GM21529 (cell line): Measurements from ENCODE around the gene DNASE1.

Experiments used
- ATAC-seq: cut with Tn5 transposase; IDR thresholded peaks from one replicate; pipeline ENCODE4 v1.9.1; 2021; ENCODE audit not compliant: unreplicated experiment

DNASE1 gene

DNA sequence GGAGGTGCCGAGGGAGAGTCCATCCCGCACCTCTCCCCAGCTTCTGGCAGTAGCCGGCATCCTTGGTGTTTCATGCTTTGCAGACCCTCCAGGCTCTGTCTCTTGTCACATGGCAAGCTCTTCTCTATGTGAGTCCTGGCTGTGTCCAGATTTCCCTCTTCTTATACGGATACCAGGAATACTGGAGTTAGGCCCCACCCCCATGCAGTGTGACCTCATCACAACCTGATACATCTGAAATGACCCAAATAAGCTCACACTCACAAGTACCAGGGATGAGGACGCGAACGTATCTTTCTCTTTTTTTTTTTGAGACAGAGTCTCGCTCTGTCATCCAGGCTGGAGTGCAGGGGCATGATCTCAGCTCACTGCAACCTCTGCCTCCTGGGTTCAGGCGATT lies 39.6 kb downstream of the DNASE1 start:
- no peak for ATAC-seq

DNA sequence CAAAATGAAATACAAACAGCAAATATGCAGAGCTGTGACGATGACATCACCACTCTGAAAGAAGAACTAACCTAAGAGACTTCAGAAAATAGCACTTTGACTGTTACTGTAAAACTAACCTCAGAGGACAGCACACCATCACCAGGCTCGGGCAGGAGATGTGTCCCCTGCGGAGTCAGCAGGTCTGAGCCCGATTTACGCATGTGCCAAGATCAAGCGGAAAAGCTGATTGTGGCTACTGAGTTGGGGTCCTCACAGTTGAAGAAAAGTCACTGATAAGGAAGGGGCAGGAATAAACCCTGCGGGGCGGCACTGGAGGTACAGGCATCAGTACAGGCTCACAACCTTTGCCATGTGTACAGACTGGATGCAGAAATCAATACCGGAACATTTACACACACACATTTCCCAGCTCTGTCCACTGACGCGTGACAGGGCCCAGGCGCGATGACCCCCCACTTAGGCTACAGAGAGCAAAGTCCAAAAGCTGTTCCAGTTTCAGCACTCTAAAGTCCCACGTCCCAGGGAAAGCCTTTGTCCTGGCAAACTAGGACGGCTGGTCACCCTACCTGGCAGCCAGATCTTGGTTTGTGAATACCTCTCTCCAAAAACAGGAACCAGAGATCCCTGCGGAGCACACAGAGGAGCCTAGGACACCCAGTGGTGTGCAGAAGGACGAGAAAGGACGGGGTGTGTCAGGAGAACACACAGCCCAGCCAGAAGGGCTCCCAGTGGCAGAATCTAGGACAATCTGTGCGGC lies 41.3 kb downstream of the DNASE1 start:
- no peak for ATAC-seq

DNA sequence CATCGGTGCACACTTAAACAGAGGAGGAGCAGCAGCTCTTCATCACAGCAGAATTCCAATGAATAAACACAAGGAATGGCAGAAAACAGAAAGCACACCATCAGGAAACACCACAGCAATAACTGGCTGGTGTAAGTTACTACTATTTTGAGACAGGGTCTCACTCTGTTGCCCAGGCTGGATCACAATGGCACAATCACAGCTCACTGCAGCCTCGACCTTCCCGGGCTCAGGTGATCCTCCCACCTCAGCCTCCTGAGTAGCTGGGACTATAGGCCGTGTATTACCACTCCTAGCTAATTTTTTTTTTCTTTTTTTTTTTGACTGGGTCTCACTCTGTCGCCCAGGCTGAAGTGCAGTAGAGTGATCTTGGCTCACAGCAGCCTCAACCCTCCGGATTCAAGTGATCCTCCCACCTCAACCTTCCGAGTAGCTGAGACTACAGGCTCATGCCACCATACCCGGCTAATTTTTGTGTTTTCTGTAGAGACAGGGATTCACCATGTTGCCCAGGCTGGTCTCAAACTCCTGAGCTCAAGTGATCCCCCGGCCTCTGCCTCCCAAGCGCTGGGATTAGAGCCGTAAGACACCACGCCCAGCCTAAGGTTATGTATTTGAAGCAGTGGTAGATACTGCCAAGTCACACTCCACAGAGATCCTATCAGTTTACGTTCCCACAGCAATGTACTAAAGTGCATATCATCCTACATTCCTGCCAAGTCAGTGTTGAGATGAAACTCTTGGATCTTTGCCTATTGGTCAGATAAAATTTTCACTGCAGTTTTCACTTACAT lies 42.1 kb downstream of the DNASE1 start:
- no peak for ATAC-seq

DNA sequence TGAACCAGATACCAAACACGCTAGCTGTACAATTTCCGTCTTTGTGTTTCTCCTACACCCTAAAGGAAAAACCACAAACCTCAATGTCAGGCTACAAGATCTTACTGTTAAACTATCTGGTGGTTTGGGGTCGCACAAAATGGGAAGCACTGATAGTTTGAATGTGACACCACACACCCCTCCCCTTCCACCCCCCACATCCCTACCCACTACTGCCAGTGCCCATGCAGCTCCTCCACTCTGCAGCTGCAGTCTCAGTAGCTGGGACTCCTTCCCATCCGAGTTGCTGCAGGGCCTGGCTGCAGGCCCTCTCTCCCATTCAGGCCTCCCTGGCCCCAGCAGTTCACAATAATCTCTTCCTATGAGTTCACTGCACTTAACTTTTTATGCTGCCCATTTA lies 44.5 kb downstream of the DNASE1 start:
- no peak for ATAC-seq

DNA sequence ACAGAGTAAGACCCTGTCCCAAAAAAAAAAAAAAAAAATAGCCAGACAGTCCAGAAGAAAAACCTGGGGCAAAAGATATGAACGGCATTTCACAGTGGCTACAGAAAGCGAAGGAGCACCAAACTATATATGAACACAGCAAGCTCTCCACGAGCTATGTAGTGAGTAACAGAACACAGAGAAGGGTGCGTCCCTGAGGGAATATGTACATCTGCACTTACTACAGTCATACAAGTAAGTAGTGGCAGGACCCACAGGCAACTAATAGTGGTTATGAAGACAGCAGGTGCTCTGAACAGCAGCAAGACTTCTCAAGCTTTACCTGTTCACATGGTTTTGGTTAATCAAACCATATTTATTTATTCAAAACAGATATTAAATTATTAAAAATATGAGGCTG lies 47.0 kb downstream of the DNASE1 start:
- ATAC-seq = no peak

DNA sequence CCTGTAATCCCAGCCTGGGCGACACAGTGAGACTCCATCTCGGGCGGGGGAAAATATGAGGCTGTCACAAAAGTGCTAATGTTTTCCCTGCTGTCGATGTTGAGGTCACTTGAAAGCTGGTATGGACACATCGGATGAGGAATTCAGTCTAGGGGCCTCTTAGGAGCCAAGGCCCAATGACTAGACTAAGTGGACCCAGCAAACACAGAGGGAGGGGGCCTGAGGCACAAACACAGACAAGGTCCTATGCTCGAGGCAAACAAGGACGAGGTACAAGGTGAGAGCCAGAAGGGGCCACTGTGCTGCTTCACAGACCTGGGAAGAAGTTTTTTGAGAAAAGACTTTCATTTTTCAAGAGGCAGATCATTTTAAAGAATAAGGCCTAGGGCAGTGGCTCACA lies 47.6 kb downstream of the DNASE1 start:
- no peak for ATAC-seq

DNA sequence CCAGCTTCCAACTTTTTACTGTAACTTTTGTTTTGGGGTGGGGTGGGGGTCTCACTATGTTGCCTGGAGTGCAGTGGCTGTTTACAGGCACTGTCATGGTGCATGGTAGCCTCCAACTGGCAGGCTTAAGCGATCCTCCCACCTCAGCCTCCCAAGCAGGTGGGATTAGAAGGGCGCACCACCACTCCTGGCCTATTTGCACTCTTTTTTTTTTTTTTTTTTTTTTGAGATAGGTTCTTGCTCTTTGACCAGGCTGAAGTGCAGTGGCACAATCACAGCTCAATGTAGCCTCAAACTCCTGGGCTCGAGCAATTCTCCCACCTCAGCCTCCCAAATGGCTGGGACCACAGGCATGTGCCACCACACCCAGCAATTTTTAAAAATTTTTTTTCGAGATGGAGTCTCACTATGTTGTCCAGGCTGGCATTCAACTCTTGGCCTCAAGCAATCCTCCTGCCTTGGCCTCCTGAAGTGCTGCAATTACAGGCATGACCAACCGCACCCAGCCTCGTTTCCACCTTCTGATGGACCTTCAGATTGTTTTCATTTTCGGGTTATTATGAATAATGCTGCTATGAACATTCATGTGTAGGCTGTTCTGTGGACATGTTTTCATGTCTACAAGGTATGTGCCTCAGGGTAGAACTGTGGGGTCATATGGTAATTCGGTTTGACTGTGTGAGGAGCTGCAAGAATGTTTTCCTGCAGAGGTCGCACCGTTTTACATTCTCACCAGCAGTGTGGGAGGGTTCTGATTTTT lies 51.9 kb downstream of the DNASE1 start:
- ATAC-seq = no peak
